ENCODE results near the gene TMOD1. TPM values are rescaled to one million over a fixed set of nuclear protein-coding genes. Genes with fewer than 3 reads are reported as not detected.
A peak's percentile ranks its signal among the peaks of the same experiment; 100 is the strongest.

Gene TMOD1
- total RNA-seq, 1 donor from 2014 or later, result 186 TPM

GRCh38 chr9:97534961-97535594 is 33.6 kb downstream of the TMOD1 start:
- H3K9me3 ChIP-seq (replicated peaks), result no peaks in the 10 kb centered on the region
- H3K27me3 ChIP-seq (ENCODE audit: low read depth), result no peaks in the 10 kb centered on the region
- peaks cover 67% of the 10 kb centered on the region for H3K4me1 ChIP-seq
- no peak for DNase-seq
- TF ChIP-seq, protein P1, sequence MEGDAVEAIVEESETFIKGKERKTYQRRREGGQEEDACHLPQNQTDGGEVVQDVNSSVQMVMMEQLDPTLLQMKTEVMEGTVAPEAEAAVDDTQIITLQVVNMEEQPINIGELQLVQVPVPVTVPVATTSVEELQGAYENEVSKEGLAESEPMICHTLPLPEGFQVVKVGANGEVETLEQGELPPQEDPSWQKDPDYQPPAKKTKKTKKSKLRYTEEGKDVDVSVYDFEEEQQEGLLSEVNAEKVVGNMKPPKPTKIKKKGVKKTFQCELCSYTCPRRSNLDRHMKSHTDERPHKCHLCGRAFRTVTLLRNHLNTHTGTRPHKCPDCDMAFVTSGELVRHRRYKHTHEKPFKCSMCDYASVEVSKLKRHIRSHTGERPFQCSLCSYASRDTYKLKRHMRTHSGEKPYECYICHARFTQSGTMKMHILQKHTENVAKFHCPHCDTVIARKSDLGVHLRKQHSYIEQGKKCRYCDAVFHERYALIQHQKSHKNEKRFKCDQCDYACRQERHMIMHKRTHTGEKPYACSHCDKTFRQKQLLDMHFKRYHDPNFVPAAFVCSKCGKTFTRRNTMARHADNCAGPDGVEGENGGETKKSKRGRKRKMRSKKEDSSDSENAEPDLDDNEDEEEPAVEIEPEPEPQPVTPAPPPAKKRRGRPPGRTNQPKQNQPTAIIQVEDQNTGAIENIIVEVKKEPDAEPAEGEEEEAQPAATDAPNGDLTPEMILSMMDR (IDR thresholded peaks at IDR 0.05; ENCODE audit: borderline replicate concordance), result no peak
- peaks cover 22% of the 10 kb centered on the region for H3K36me3 ChIP-seq
- intact Hi-C loops (cut with micrococcal nuclease), result no loop called here
- H3K4me3 ChIP-seq, result no peak overlapping the region
- H3K27ac ChIP-seq (replicated peaks), result peak overlapping the region; percentile 94

DNA sequence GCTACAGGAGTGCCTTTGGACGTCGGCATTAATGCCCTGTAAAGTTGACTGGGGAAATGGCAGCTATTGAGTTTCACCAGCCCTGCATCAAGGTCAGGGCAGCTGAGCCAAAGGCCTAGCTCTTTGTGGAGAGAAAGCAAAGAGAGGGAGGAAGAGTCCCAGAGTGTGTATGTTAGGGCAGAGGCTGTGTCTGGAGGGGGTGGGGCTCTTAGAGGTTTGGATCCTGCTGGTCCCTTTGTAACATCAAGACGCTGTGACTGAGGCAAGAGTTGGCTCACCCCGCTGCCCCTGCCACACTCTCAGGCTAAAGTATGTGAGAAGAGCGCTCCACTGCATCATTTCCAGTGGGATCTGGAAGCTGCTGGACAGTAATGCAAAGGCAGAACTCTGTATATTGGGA is 34.3 kb downstream of the TMOD1 start:
- Histone ChIP-seq H3K27me3 (ENCODE audit: low read depth) (no peaks in the 10 kb centered on the region), H3K4me1 (peaks cover 66% of the 10 kb centered on the region), H3K4me3 (no peak overlapping the region), H3K27ac (replicated peaks) (peak overlapping the region; percentile 94), H3K9me3 (replicated peaks) (no peaks in the 10 kb centered on the region), H3K36me3 (peaks cover 22% of the 10 kb centered on the region)
- intact Hi-C loops (cut with micrococcal nuclease), result no loop called here
- TF ChIP-seq, protein P1 (IDR thresholded peaks at IDR 0.05; ENCODE audit: borderline replicate concordance), result no peak
- no peak for DNase-seq

- Histone ChIP-seq H3K27me3 (ENCODE audit: low read depth) (no peaks in the 10 kb centered on the region), H3K9me3 (replicated peaks) (no peaks in the 10 kb centered on the region), H3K36me3 (peaks cover 22% of the 10 kb centered on the region), H3K4me1 (peaks cover 59% of the 10 kb centered on the region), H3K27ac (replicated peaks) (peak overlapping the region; percentile 94), H3K4me3 (no peak overlapping the region)
- intact Hi-C loops (cut with micrococcal nuclease), result no loop called here
- no peak for DNase-seq
- TF ChIP-seq, protein P1 (IDR thresholded peaks at IDR 0.05; ENCODE audit: borderline replicate concordance), result no peak
Observed at GRCh38 chr9:97536480-97536879, 35.0 kb downstream of the TMOD1 start.

DNA sequence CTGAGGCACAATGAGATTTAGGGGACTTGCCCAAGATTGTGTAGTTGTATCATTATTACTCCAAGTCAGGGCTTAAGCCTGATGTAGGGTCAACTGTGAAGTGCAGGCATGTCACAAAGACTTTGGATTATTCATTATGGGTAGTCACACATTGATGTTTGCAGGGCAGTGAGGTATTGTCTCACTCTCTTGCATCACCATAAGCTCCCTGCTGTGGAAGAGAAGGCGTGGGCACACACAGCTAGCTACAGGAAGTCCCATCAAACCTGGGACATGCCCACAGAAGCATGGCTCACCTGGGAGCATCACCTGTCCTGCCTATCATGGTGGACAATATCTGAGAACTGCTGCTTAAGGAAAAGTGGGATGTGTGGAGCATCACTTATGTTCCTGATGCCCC is 42.1 kb downstream of the TMOD1 start:
- H3K36me3 ChIP-seq, result peaks cover 23% of the 10 kb centered on the region
- H3K9me3 ChIP-seq (replicated peaks), result no peaks in the 10 kb centered on the region
- H3K4me1 ChIP-seq, result peaks cover 43% of the 10 kb centered on the region
- no peak overlapping the region for H3K27ac ChIP-seq (replicated peaks)
- no peaks in the 10 kb centered on the region for H3K27me3 ChIP-seq (ENCODE audit: low read depth)
- TF ChIP-seq, protein P1 (IDR thresholded peaks at IDR 0.05; ENCODE audit: borderline replicate concordance), result no peak
- H3K4me3 ChIP-seq, result no peak overlapping the region
- DNase-seq, result no peak
- intact Hi-C loops (cut with micrococcal nuclease), result no loop called here

DNA sequence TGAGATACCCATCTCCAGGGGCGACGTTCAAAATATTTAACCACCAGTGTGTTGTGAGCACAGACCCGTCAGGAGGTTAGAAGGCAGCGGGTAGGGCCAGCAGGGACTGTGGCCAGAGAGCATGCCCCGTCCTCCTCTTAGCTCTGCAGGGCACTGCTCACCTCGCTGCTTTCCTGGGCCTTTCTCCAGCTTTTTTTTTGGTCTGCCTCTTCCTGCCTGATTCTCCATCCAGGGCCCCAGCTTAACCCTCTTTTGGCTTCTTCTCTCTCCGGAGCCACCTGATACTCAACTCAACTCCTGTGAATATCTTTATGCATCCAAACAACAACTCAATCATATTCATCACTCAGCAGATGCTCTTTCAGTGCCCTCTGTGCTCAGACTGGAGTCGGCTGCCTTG is 44.0 kb downstream of the TMOD1 start:
- Histone ChIP-seq H3K4me1 (peaks cover 43% of the 10 kb centered on the region), H3K9me3 (replicated peaks) (no peaks in the 10 kb centered on the region), H3K36me3 (peaks cover 39% of the 10 kb centered on the region), H3K27ac (replicated peaks) (peak overlapping the region; percentile 51), H3K27me3 (ENCODE audit: low read depth) (no peaks in the 10 kb centered on the region), H3K4me3 (no peak overlapping the region)
- intact Hi-C loops (cut with micrococcal nuclease), result no loop called here
- TF ChIP-seq, protein P1 (IDR thresholded peaks at IDR 0.05; ENCODE audit: borderline replicate concordance), result no peak
- DNase-seq, result no peak
